ENCODE measurements around the gene IP6K3.

Gene IP6K3

GRCh38 chr6:33777398-33778388, 31.0 kb upstream of the IP6K3 start:
- no peak for DNase-seq

GRCh38 chr6:33776764-33777163, 30.1 kb upstream of the IP6K3 start:
- no peak for DNase-seq

GRCh38 chr6:33776186-33776585, 29.5 kb upstream of the IP6K3 start:
- no peak for DNase-seq

GRCh38 chr6:33774774-33775173, 28.1 kb upstream of the IP6K3 start:
- DNase-seq: no peak

- no peak for DNase-seq
Observed at GRCh38 chr6:33772902-33773472, 26.3 kb upstream of the IP6K3 start.

- no peak for DNase-seq
Observed at GRCh38 chr6:33772082-33772830, 25.6 kb upstream of the IP6K3 start.

- peak; percentile 75 for DNase-seq
Observed at GRCh38 chr6:33771146-33772081, 24.7 kb upstream of the IP6K3 start.

- DNase-seq: no peak
Observed at GRCh38 chr6:33770833-33771145, 24.1 kb upstream of the IP6K3 start.

- no peak for DNase-seq
Observed at GRCh38 chr6:33770124-33770832, 23.6 kb upstream of the IP6K3 start.

GRCh38 chr6:33769248-33769821, 22.6 kb upstream of the IP6K3 start:
- no peak for DNase-seq

GRCh38 chr6:33768644-33769120, 22.0 kb upstream of the IP6K3 start:
- peak; percentile 81 for DNase-seq

- no peak for DNase-seq
Observed at GRCh38 chr6:33766921-33767907, 20.5 kb upstream of the IP6K3 start.

- DNase-seq: no peak
Observed at GRCh38 chr6:33765368-33765767, 18.7 kb upstream of the IP6K3 start.

- no peak for DNase-seq
Observed at GRCh38 chr6:33764036-33764435, 17.3 kb upstream of the IP6K3 start.

GRCh38 chr6:33763483-33763882, 16.8 kb upstream of the IP6K3 start:
- no peak for DNase-seq

GRCh38 chr6:33762713-33763112, 16.0 kb upstream of the IP6K3 start:
- DNase-seq: no peak

- peak; percentile 52 for DNase-seq
Observed at GRCh38 chr6:33761922-33762629, 15.4 kb upstream of the IP6K3 start.

- no peak for DNase-seq
Observed at GRCh38 chr6:33761581-33761921, 14.8 kb upstream of the IP6K3 start.

- no peak for DNase-seq
Observed at GRCh38 chr6:33759887-33760629, 13.4 kb upstream of the IP6K3 start.
